HepG2 (cell line): ENCODE results near the gene NUDT21. TPM values are rescaled to one million over a fixed set of nuclear protein-coding genes. Genes with fewer than 3 reads are reported as not detected.

Source experiments
- AKNA ChIP-seq: sonication (generic); formaldehyde crosslinking; IDR thresholded peaks from 2 replicates; pipeline ENCODE4 v1.4.0; 2020; ENCODE audit warnings: missing genetic modification reagents, borderline replicate concordance
- ATF2 ChIP-seq: sonication (generic); formaldehyde crosslinking; IDR thresholded peaks from 2 replicates; pipeline ENCODE4 v1.4.0; 2020; ENCODE audit warnings: missing genetic modification reagents
- GFI1 ChIP-seq: sonication (generic); formaldehyde crosslinking; IDR thresholded peaks from 2 replicates; pipeline ENCODE4 v1.5.0; 2020; ENCODE audit warnings: missing genetic modification reagents, mild to moderate bottlenecking, borderline replicate concordance
- KLF15 ChIP-seq: sonication (generic); formaldehyde crosslinking; IDR thresholded peaks from 2 replicates; pipeline ENCODE4 v1.8.1; 2023; ENCODE audit warnings: borderline replicate concordance, mild to moderate bottlenecking, inconsistent platforms, missing genetic modification reagents, mixed read lengths
- NFRKB ChIP-seq: fragments of 450-650 bp; IDR thresholded peaks from 2 replicates; pipeline ENCODE4 v1.6.1; 2017
- SNAPC4 ChIP-seq: sonication (generic); formaldehyde crosslinking; IDR thresholded peaks from 2 replicates; pipeline ENCODE4 v1.4.0; 2020; ENCODE audit warnings: mild to moderate bottlenecking, missing genetic modification reagents
- U2AF1 ChIP-seq: fragments of 200-400 bp; formaldehyde crosslinking; optimal IDR thresholded peaks from 2 replicates; pipeline ENCODE3; 2017; ENCODE audit warnings: mild to moderate bottlenecking, low read depth, low read length
- YY1 ChIP-seq: IDR thresholded peaks from 2 replicates; pipeline ENCODE4 v1.6.1; 2011; ENCODE audit warnings: low read length, low read depth, moderate library complexity, mild to moderate bottlenecking; ENCODE audit not compliant: insufficient read depth, insufficient replicate concordance
- ZFP36 ChIP-seq: fragments of 150-350 bp; IDR thresholded peaks from 2 replicates; pipeline ENCODE4 v1.6.1; 2018; ENCODE audit warnings: borderline replicate concordance, low read length, low read depth; ENCODE audit not compliant: partially characterized antibody
- ZFP41 ChIP-seq: sonication (generic); formaldehyde crosslinking; IDR thresholded peaks from 2 replicates; pipeline ENCODE4 v1.4.0; 2020; ENCODE audit warnings: mild to moderate bottlenecking, missing genetic modification reagents, borderline replicate concordance
- ZMYM4 ChIP-seq: sonication (generic); formaldehyde crosslinking; IDR thresholded peaks from 2 replicates; pipeline ENCODE4 v1.8.1; 2023; ENCODE audit warnings: mild to moderate bottlenecking, missing genetic modification reagents
- ZNF17 ChIP-seq: sonication (generic); formaldehyde crosslinking; IDR thresholded peaks from 2 replicates; pipeline ENCODE4 v1.5.0; 2020; ENCODE audit warnings: mild to moderate bottlenecking, missing genetic modification reagents
- ZNF335 ChIP-seq: sonication (generic); formaldehyde crosslinking; IDR thresholded peaks from 2 replicates; pipeline ENCODE4 v1.4.0; 2020; ENCODE audit warnings: missing genetic modification reagents
- ZNF614 ChIP-seq: IDR thresholded peaks from 2 replicates; pipeline ENCODE4 v1.6.1; 2018; ENCODE audit warnings: missing biosample characterization, missing genetic modification reagents, inconsistent platforms, borderline replicate concordance
- ZNF800 ChIP-seq: sonication (generic); formaldehyde crosslinking; IDR thresholded peaks from 2 replicates; pipeline ENCODE4 v1.4.0; 2020; ENCODE audit warnings: missing genetic modification reagents
- polyA plus RNA-seq, 8 experiments: library from polyadenylated mRNA; depleted of rRNA in 3 of 8; stranded (reverse) in 7 of 8; unstranded in 1 of 8; fragments of >200 nt; fragmentation: Illumina TruSeq in 4 of 8; extraction: Trizol in 4 of 8; gene quantifications; 2 replicates each; pipeline versions ENCODE4 v1.2.1 to v1.2.3, GENCODE V29; 2011 to 2016; ENCODE audit warnings: low read depth in 4 of 8, missing spikeins in 1 of 8, mixed read lengths in 1 of 8; ENCODE audit not compliant: insufficient read depth in 1 of 8
- total RNA-seq, 5 experiments: library from RNA; depleted of rRNA; stranded (reverse); fragments of >200 nt; fragmentation: Illumina TruSeq; extraction: Trizol; gene quantifications; 2 replicates each; pipeline ENCODE4 v1.2.3, GENCODE V29; 2016; ENCODE audit warnings: low read depth in 1 of 5

NUDT21 gene
- total and polyA plus RNA-seq, 2 of the 13 experiments (the other 11 are each of a cell fraction or from before 2014, with no cell fraction given), result 177 to 210 TPM

GRCh38 chr16:56450986-56451752, at the start of gene NUDT21, which contains the start of gene OGFOD1 (continued):
- TF ChIP-seq AKNA (CRISPR knock-in tag), result no peak
- no peak for TF ChIP-seq ZFP41 (CRISPR knock-in tag)
- TF ChIP-seq ZNF17 (CRISPR knock-in tag), result no peak
- peak; percentile 64; the same call in 1 of the 2 replicates for TF ChIP-seq GFI1 (CRISPR knock-in tag)
- peak; percentile 73 for TF ChIP-seq ZMYM4 (CRISPR knock-in tag)
- TF ChIP-seq ZNF800, result peak; percentile 74; the same call in 1 of the 2 replicates
- TF ChIP-seq SNAPC4, result peak; percentile 72
- no peak for TF ChIP-seq NFRKB
- TF ChIP-seq KLF15, result 0 out of 2 replicates have a peak, but pooled peaks have one; percentile 77
- TF ChIP-seq YY1, result peak; percentile 95
- TF ChIP-seq ZNF335, result no peak
- TF ChIP-seq ZNF614 (CRISPR knock-in tag), result no peak
- no peak for TF ChIP-seq ZFP36
- peak; percentile 24 for TF ChIP-seq U2AF1
- TF ChIP-seq ATF2, result peak; percentile 61; the same call in 1 of the 2 replicates
